ENCODE results near the gene GSK3B. TPM values are rescaled to one million over a fixed set of nuclear protein-coding genes. Genes with fewer than 3 reads are reported as not detected.

GSK3B gene
- total RNA-seq, 2 donors from 2014 or later = 28.7 to 39.3 TPM

- Histone ChIP-seq H3K4me3 (no peak overlapping the region), H3K27ac (no peak overlapping the region), H3K27me3 (replicated peaks; ENCODE audit: insufficient read depth) (no peaks in the 10 kb centered on the region), H3K4me1 (ENCODE audit: control insufficient read depth in 1 of 2, low read depth in 2 of 2) (peaks cover 21 to 32% of the 10 kb centered on the region in 2 donors), H3K36me3 (no peaks in the 10 kb centered on the region), H3K9me3 (no peaks in the 10 kb centered on the region)
- ATAC-seq (ENCODE audit: insufficient number of reproducible peaks, low FRiP score, low read depth) = no peak
- TF ChIP-seq CTCF (IDR thresholded peaks at IDR 0.05) = no peak
- no peak for DNase-seq (ENCODE audit: low spot score)
Observed at GRCh38 chr3:120067083-120067482, 27.2 kb downstream of the GSK3B start.

GRCh38 chr3:120066634-120067033 is 27.6 kb downstream of the GSK3B start:
- peaks cover 20 to 32% of the 10 kb centered on the region in 2 donors for H3K4me1 ChIP-seq (ENCODE audit: control insufficient read depth in 1 of 2, low read depth in 2 of 2)
- no peaks in the 10 kb centered on the region for H3K9me3 ChIP-seq
- no peak for ATAC-seq (ENCODE audit: insufficient number of reproducible peaks, low FRiP score, low read depth)
- TF ChIP-seq CTCF (IDR thresholded peaks at IDR 0.05) = no peak
- H3K36me3 ChIP-seq = no peaks in the 10 kb centered on the region
- H3K27ac ChIP-seq = no peak overlapping the region
- DNase-seq (ENCODE audit: low spot score) = no peak
- H3K27me3 ChIP-seq (replicated peaks; ENCODE audit: insufficient read depth) = no peaks in the 10 kb centered on the region
- no peak overlapping the region for H3K4me3 ChIP-seq

GRCh38 chr3:120064641-120065040 is 29.6 kb downstream of the GSK3B start:
- DNase-seq (ENCODE audit: low spot score) (no peak), ATAC-seq (ENCODE audit: insufficient number of reproducible peaks, low FRiP score, low read depth) (no peak)
- H3K36me3 ChIP-seq = no peaks in the 10 kb centered on the region
- H3K9me3 ChIP-seq = no peaks in the 10 kb centered on the region
- no peak overlapping the region for H3K27ac ChIP-seq
- TF ChIP-seq CTCF (IDR thresholded peaks at IDR 0.05) = no peak
- peaks cover 13 to 14% of the 10 kb centered on the region in 2 donors for H3K4me1 ChIP-seq (ENCODE audit: control insufficient read depth in 1 of 2, low read depth in 2 of 2)
- H3K4me3 ChIP-seq = no peak overlapping the region
- H3K27me3 ChIP-seq (replicated peaks; ENCODE audit: insufficient read depth) = no peaks in the 10 kb centered on the region

DNA sequence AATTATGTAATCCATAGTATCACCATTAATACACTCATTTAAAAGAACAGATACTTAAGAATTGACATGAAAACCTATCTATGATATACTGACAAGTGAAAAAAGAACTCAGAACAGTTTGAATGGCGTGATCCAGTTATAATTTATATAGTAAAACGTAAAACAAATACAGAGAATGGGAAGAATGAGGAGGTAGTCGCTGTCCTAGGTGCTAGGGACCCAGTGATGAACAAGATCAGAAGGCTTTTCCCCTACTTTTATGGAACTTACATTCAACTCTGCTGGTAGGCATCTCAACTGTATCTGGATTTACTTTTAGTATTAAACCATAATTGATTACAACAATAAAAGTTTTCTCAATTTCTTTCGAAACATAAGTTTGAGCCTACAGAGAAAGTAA is 31.8 kb downstream of the GSK3B start:
- Histone ChIP-seq H3K4me3 (no peak overlapping the region), H3K27ac (no peak overlapping the region), H3K27me3 (replicated peaks; ENCODE audit: insufficient read depth) (no peaks in the 10 kb centered on the region), H3K36me3 (no peaks in the 10 kb centered on the region), H3K4me1 (ENCODE audit: control insufficient read depth in 1 of 2, low read depth in 2 of 2) (peaks cover 12 to 18% of the 10 kb centered on the region in 2 donors), H3K9me3 (no peaks in the 10 kb centered on the region)
- DNase-seq (ENCODE audit: low spot score) (no peak), ATAC-seq (ENCODE audit: insufficient number of reproducible peaks, low FRiP score, low read depth) (no peak)
- TF ChIP-seq CTCF (IDR thresholded peaks at IDR 0.05) = no peak

GRCh38 chr3:120059081-120059864 is 35.0 kb downstream of the GSK3B start:
- Histone ChIP-seq H3K27ac (no peak overlapping the region), H3K36me3 (no peaks in the 10 kb centered on the region), H3K27me3 (replicated peaks; ENCODE audit: insufficient read depth) (no peaks in the 10 kb centered on the region), H3K4me3 (no peak overlapping the region), H3K9me3 (no peaks in the 10 kb centered on the region), H3K4me1 (ENCODE audit: control insufficient read depth in 1 of 2, low read depth in 2 of 2) (peaks cover 7 to 8% of the 10 kb centered on the region in 2 donors)
- DNase-seq (ENCODE audit: low spot score) (no peak), ATAC-seq (ENCODE audit: insufficient number of reproducible peaks, low FRiP score, low read depth) (no peak)
- TF ChIP-seq CTCF (IDR thresholded peaks at IDR 0.05) = no peak

All from thoracic aorta (tissue), 2 donors.